Parathyroid adenoma (tissue), 2 donors: Measurements from ENCODE around the gene ACTL8.

ENCODE experiments used
- H2AFZ ChIP-seq: fragments of 300-600 bp; sonication (generic); one replicate; pipeline ENCODE4 v1.7.0; 2017; ENCODE audit warnings: antibody characterized with exemption, mild to moderate bottlenecking
- H3K27ac ChIP-seq: fragments of 300-600 bp; sonication (generic); one replicate; pipeline ENCODE4 v1.7.0; 2017
- H3K27me3 ChIP-seq: fragments of 300-600 bp; sonication (generic); one replicate; pipeline ENCODE4 v1.7.0; 2017; ENCODE audit warnings: low read length; ENCODE audit not compliant: control insufficient read depth, insufficient read depth
- H3K36me3 ChIP-seq: fragments of 300-600 bp; sonication (generic); one replicate; pipeline ENCODE4 v1.7.0; 2017; ENCODE audit warnings: low read length; ENCODE audit not compliant: control insufficient read depth, insufficient read depth
- H3K4me1 ChIP-seq: fragments of 300-600 bp; sonication (generic); one replicate; pipeline ENCODE4 v1.7.0; 2017; ENCODE audit warnings: control low read depth
- H3K4me2 ChIP-seq: fragments of 300-600 bp; sonication (generic); one replicate; pipeline ENCODE4 v1.7.0; 2017; ENCODE audit warnings: low read length
- H3K4me3 ChIP-seq: fragments of 300-600 bp; sonication (generic); one replicate; pipeline ENCODE4 v1.7.0; 2017; ENCODE audit warnings: low read depth, low read length
- H3K79me2 ChIP-seq: fragments of 300-600 bp; sonication (generic); one replicate; pipeline ENCODE4 v1.7.0; 2017; ENCODE audit warnings: control low read depth
- H3K9ac ChIP-seq: fragments of 300-600 bp; sonication (generic); one replicate; pipeline ENCODE4 v1.7.0; 2017; ENCODE audit warnings: mild to moderate bottlenecking
- H3K9me3 ChIP-seq: fragments of 300-600 bp; sonication (generic); one replicate; pipeline ENCODE4 v1.7.0; 2017; ENCODE audit warnings: low read length; ENCODE audit not compliant: control insufficient read depth
- CTCF ChIP-seq: fragments of 300-600 bp; sonication (generic); IDR thresholded peaks from one replicate; pipeline ENCODE4 v1.7.0; 2017; ENCODE audit warnings: antibody characterized with exemption, mild to moderate bottlenecking
- donor health status: primary hyperparathyroidism.

ACTL8 gene

GRCh38 chr1:17873007-17873675 is 118.0 kb downstream of the ACTL8 start:
- no peak overlapping the region for H3K27ac ChIP-seq
- no peak for TF ChIP-seq CTCF
- no peak overlapping the region for H3K4me2 ChIP-seq
- H3K4me3 ChIP-seq = no peak overlapping the region
- H3K4me1 ChIP-seq = no peaks in the 10 kb centered on the region
- H3K9ac ChIP-seq = no peak overlapping the region
- H3K79me2 ChIP-seq = no peaks in the 10 kb centered on the region
- no peaks in the 10 kb centered on the region for H3K36me3 ChIP-seq
- no peaks in the 10 kb centered on the region for H3K9me3 ChIP-seq
- H2AFZ ChIP-seq = no peak overlapping the region
- H3K27me3 ChIP-seq = no peaks in the 10 kb centered on the region

GRCh38 chr1:17874231-17874630 is 119.1 kb downstream of the ACTL8 start:
- no peak overlapping the region for H3K9ac ChIP-seq
- TF ChIP-seq CTCF = no peak
- no peak overlapping the region for H3K4me3 ChIP-seq
- H3K27ac ChIP-seq = no peak overlapping the region
- H3K4me2 ChIP-seq = no peak overlapping the region
- no peaks in the 10 kb centered on the region for H3K79me2 ChIP-seq
- no peaks in the 10 kb centered on the region for H3K4me1 ChIP-seq
- no peak overlapping the region for H2AFZ ChIP-seq
- no peaks in the 10 kb centered on the region for H3K36me3 ChIP-seq
- no peaks in the 10 kb centered on the region for H3K27me3 ChIP-seq
- no peaks in the 10 kb centered on the region for H3K9me3 ChIP-seq

- Histone ChIP-seq H3K79me2 (no peaks in the 10 kb centered on the region), H3K27ac (no peak overlapping the region), H3K4me1 (no peaks in the 10 kb centered on the region), H3K9ac (no peak overlapping the region), H3K4me3 (no peak overlapping the region), H3K36me3 (no peaks in the 10 kb centered on the region), H3K4me2 (no peak overlapping the region), H3K9me3 (no peaks in the 10 kb centered on the region), H2AFZ (peak overlapping the region; percentile 33), H3K27me3 (no peaks in the 10 kb centered on the region)
- no peak for TF ChIP-seq CTCF
Measured at GRCh38 chr1:17874710-17875109, 119.6 kb downstream of the ACTL8 start.

- H3K4me2 ChIP-seq = no peak overlapping the region
- no peaks in the 10 kb centered on the region for H3K79me2 ChIP-seq
- no peak overlapping the region for H3K4me3 ChIP-seq
- no peak overlapping the region for H3K27ac ChIP-seq
- H3K36me3 ChIP-seq = no peaks in the 10 kb centered on the region
- no peaks in the 10 kb centered on the region for H3K27me3 ChIP-seq
- no peak overlapping the region for H3K9ac ChIP-seq
- TF ChIP-seq CTCF = no peak
- H2AFZ ChIP-seq = peak overlapping the region; percentile 33
- no peaks in the 10 kb centered on the region for H3K9me3 ChIP-seq
- no peaks in the 10 kb centered on the region for H3K4me1 ChIP-seq
Measured at GRCh38 chr1:17875171-17875881, 120.2 kb downstream of the ACTL8 start.
